ENCODE data around the gene SCEL. TPM values are rescaled to one million over a fixed set of nuclear protein-coding genes. Genes with fewer than 3 reads are reported as not detected.

SCEL gene
- not detected for total RNA-seq

- H3K4me1 Mint-ChIP-seq (ENCODE audit: low read depth): no peaks in the 10 kb centered on the region
- H3K27me3 Mint-ChIP-seq (ENCODE audit: low read depth): peaks cover 29% of the 10 kb centered on the region
- DNase-seq: no peak
- no peaks in the 10 kb centered on the region for H3K36me3 Mint-ChIP-seq (ENCODE audit: insufficient read depth)
- no peaks in the 10 kb centered on the region for H3K9me3 Mint-ChIP-seq
- ATAC-seq: no peak
- no peak within 1 kb of the TSS for H3K4me3 Mint-ChIP-seq
Measured at GRCh38 chr13:77535448-77535847, at the start of gene SCEL. SCEL (plus strand) TSS chr13:77535706; CDS start chr13:77555876, 20,170 bp downstream.

GRCh38 chr13:77489566-77490337 is 45.8 kb upstream of the SCEL start:
- Mint-ChIP-seq H3K4me3 (no peak overlapping the region), H3K4me1 (ENCODE audit: low read depth) (no peaks in the 10 kb centered on the region), H3K27me3 (ENCODE audit: low read depth) (peaks cover 4% of the 10 kb centered on the region), H3K9me3 (peaks cover 3% of the 10 kb centered on the region), H3K36me3 (ENCODE audit: insufficient read depth) (no peaks in the 10 kb centered on the region)
- DNase-seq: no peak
- ATAC-seq: no peak

GRCh38 chr13:77492982-77493381 is 42.5 kb upstream of the SCEL start:
- H3K36me3 Mint-ChIP-seq (ENCODE audit: insufficient read depth): no peaks in the 10 kb centered on the region
- ATAC-seq (no peak), DNase-seq (no peak)
- H3K4me3 Mint-ChIP-seq: no peak overlapping the region
- no peaks in the 10 kb centered on the region for H3K4me1 Mint-ChIP-seq (ENCODE audit: low read depth)
- H3K9me3 Mint-ChIP-seq: no peaks in the 10 kb centered on the region
- peaks cover 2% of the 10 kb centered on the region for H3K27me3 Mint-ChIP-seq (ENCODE audit: low read depth)

- ATAC-seq: no peak
- H3K4me1 Mint-ChIP-seq (ENCODE audit: low read depth): no peaks in the 10 kb centered on the region
- no peak overlapping the region for H3K4me3 Mint-ChIP-seq
Measured at GRCh38 chr13:77494226-77494625, 41.3 kb upstream of the SCEL start.

GRCh38 chr13:77497350-77497749 is 38.2 kb upstream of the SCEL start:
- no peak for DNase-seq
- H3K27me3 Mint-ChIP-seq (ENCODE audit: low read depth): peaks cover 3% of the 10 kb centered on the region
- no peak overlapping the region for H3K4me3 Mint-ChIP-seq
- no peak for ATAC-seq
- H3K9me3 Mint-ChIP-seq: no peaks in the 10 kb centered on the region
- no peaks in the 10 kb centered on the region for H3K36me3 Mint-ChIP-seq (ENCODE audit: insufficient read depth)
- no peaks in the 10 kb centered on the region for H3K4me1 Mint-ChIP-seq (ENCODE audit: low read depth)

More at GRCh38 chr13:77494226-77494625, 41.3 kb upstream of the SCEL start:
- peaks cover 2% of the 10 kb centered on the region for H3K27me3 Mint-ChIP-seq (ENCODE audit: low read depth)
- H3K36me3 Mint-ChIP-seq (ENCODE audit: insufficient read depth): no peaks in the 10 kb centered on the region
- DNase-seq: no peak
- no peaks in the 10 kb centered on the region for H3K9me3 Mint-ChIP-seq

GRCh38 chr13:77497835-77498234 is 37.7 kb upstream of the SCEL start:
- no peaks in the 10 kb centered on the region for H3K9me3 Mint-ChIP-seq
- DNase-seq (no peak), ATAC-seq (no peak)
- H3K27me3 Mint-ChIP-seq (ENCODE audit: low read depth): peaks cover 3% of the 10 kb centered on the region
- H3K36me3 Mint-ChIP-seq (ENCODE audit: insufficient read depth): no peaks in the 10 kb centered on the region
- no peaks in the 10 kb centered on the region for H3K4me1 Mint-ChIP-seq (ENCODE audit: low read depth)
- no peak overlapping the region for H3K4me3 Mint-ChIP-seq

GRCh38 chr13:77502104-77502720 is 33.3 kb upstream of the SCEL start:
- Mint-ChIP-seq H3K4me3 (no peak overlapping the region), H3K4me1 (ENCODE audit: low read depth) (no peaks in the 10 kb centered on the region), H3K27me3 (ENCODE audit: low read depth) (peaks cover 3% of the 10 kb centered on the region), H3K9me3 (no peaks in the 10 kb centered on the region), H3K36me3 (ENCODE audit: insufficient read depth) (no peaks in the 10 kb centered on the region)
- DNase-seq (no peak), ATAC-seq (no peak)

- Mint-ChIP-seq H3K9me3 (no peaks in the 10 kb centered on the region), H3K27me3 (ENCODE audit: low read depth) (peaks cover 10% of the 10 kb centered on the region), H3K4me1 (ENCODE audit: low read depth) (no peaks in the 10 kb centered on the region), H3K4me3 (no peak overlapping the region), H3K36me3 (ENCODE audit: insufficient read depth) (no peaks in the 10 kb centered on the region)
- ATAC-seq: no peak
- DNase-seq: no peak
Measured at GRCh38 chr13:77503398-77503797, 32.1 kb upstream of the SCEL start.

- no peak for DNase-seq
- H3K27me3 Mint-ChIP-seq (ENCODE audit: low read depth): peaks cover 9% of the 10 kb centered on the region
- H3K4me3 Mint-ChIP-seq: no peak overlapping the region
- H3K36me3 Mint-ChIP-seq (ENCODE audit: insufficient read depth): no peaks in the 10 kb centered on the region
- no peak for ATAC-seq
- peaks cover 6% of the 10 kb centered on the region for H3K4me1 Mint-ChIP-seq (ENCODE audit: low read depth)
- H3K9me3 Mint-ChIP-seq: no peaks in the 10 kb centered on the region
Measured at GRCh38 chr13:77506874-77507273, 28.6 kb upstream of the SCEL start.

GRCh38 chr13:77507931-77508776 is 27.4 kb upstream of the SCEL start:
- ATAC-seq (no peak), DNase-seq (no peak)
- no peak overlapping the region for H3K4me3 Mint-ChIP-seq
- peaks cover 6% of the 10 kb centered on the region for H3K4me1 Mint-ChIP-seq (ENCODE audit: low read depth)
- H3K36me3 Mint-ChIP-seq (ENCODE audit: insufficient read depth): no peaks in the 10 kb centered on the region
- peaks cover 9% of the 10 kb centered on the region for H3K27me3 Mint-ChIP-seq (ENCODE audit: low read depth)
- H3K9me3 Mint-ChIP-seq: no peaks in the 10 kb centered on the region

- Mint-ChIP-seq H3K9me3 (no peaks in the 10 kb centered on the region), H3K4me3 (no peak overlapping the region), H3K36me3 (ENCODE audit: insufficient read depth) (no peaks in the 10 kb centered on the region), H3K27me3 (ENCODE audit: low read depth) (peaks cover 9% of the 10 kb centered on the region), H3K4me1 (ENCODE audit: low read depth) (peaks cover 6% of the 10 kb centered on the region)
- no peak for ATAC-seq
- DNase-seq: no peak
Measured at GRCh38 chr13:77508959-77509620, 26.4 kb upstream of the SCEL start.

GRCh38 chr13:77510156-77510555 is 25.4 kb upstream of the SCEL start:
- Mint-ChIP-seq H3K4me3 (no peak overlapping the region), H3K4me1 (ENCODE audit: low read depth) (peaks cover 6% of the 10 kb centered on the region), H3K27me3 (ENCODE audit: low read depth) (peaks cover 9% of the 10 kb centered on the region), H3K9me3 (no peaks in the 10 kb centered on the region), H3K36me3 (ENCODE audit: insufficient read depth) (no peaks in the 10 kb centered on the region)
- ATAC-seq: no peak
- no peak for DNase-seq

GRCh38 chr13:77511552-77511951 is 24.0 kb upstream of the SCEL start:
- Mint-ChIP-seq H3K4me3 (no peak overlapping the region), H3K9me3 (no peaks in the 10 kb centered on the region), H3K27me3 (ENCODE audit: low read depth) (peaks cover 9% of the 10 kb centered on the region), H3K36me3 (ENCODE audit: insufficient read depth) (no peaks in the 10 kb centered on the region), H3K4me1 (ENCODE audit: low read depth) (peaks cover 13% of the 10 kb centered on the region)
- ATAC-seq (no peak), DNase-seq (no peak)

- DNase-seq (no peak), ATAC-seq (no peak)
- no peaks in the 10 kb centered on the region for H3K36me3 Mint-ChIP-seq (ENCODE audit: insufficient read depth)
- peaks cover 1% of the 10 kb centered on the region for H3K27me3 Mint-ChIP-seq (ENCODE audit: low read depth)
- peaks cover 17% of the 10 kb centered on the region for H3K4me1 Mint-ChIP-seq (ENCODE audit: low read depth)
- no peak overlapping the region for H3K4me3 Mint-ChIP-seq
- no peaks in the 10 kb centered on the region for H3K9me3 Mint-ChIP-seq
Measured at GRCh38 chr13:77513719-77514335, 21.7 kb upstream of the SCEL start.
